IMR-90 (cell line): Measurements from ENCODE around the gene GM2A. TPM values are rescaled to one million over a fixed set of nuclear protein-coding genes. Genes with fewer than 3 reads are reported as not detected.

Experiments
- ATAC-seq: fragments of 200-7000 bp; cut with Tn5 transposase; 2 replicates; pipeline ENCODE4 v1.9.1; 2020; ENCODE audit warnings: low read depth, mild to moderate bottlenecking, moderate library complexity
- BruUV-seq: library from RNA; stranded (reverse); fragments of 400-500 nt; replicated peaks from 2 replicates; lab custom pipeline; 2021; lab: Mats Ljungman, UMichigan
- CTCF ChIA-PET: fragments of 300-600 bp; formaldehyde crosslinking; extraction: SDS; loops from one replicate; lab custom pipeline; 2021; ENCODE audit warnings: antibody characterized with exemption; lab: Yijun Ruan, JAX
- POLR2A ChIA-PET: fragments of 300-600 bp; sonication (Branson Sonifier 250); formaldehyde crosslinking; loops from one replicate; lab custom pipeline; 2022; ENCODE audit warnings: antibody characterized with exemption; ENCODE audit not compliant: unreplicated experiment; lab: Charles Lee
- DNase-seq: peaks from one replicate; pipeline ENCODE4 v3.0.0; 2013
- H2AFZ ChIP-seq: replicated peaks from 2 replicates; pipeline ENCODE3; 2013; ENCODE audit warnings: low read length, mild to moderate bottlenecking; ENCODE audit not compliant: poor library complexity
- H2AK5ac ChIP-seq: 2 replicates; pipeline ENCODE4 v1.6.1; 2013; ENCODE audit warnings: low read depth, low read length, inconsistent platforms
- H2AK9ac ChIP-seq: replicated peaks from 2 replicates; pipeline ENCODE3; 2013; ENCODE audit warnings: mild to moderate bottlenecking, low read depth, low read length, moderate library complexity; ENCODE audit not compliant: poor library complexity
- H2BK120ac ChIP-seq: 2 replicates; pipeline ENCODE4 v1.6.1; 2013; ENCODE audit warnings: low read depth, low read length, inconsistent platforms
- H2BK15ac ChIP-seq: 3 replicates; pipeline ENCODE4 v1.6.1; 2013; ENCODE audit warnings: low read depth, low read length, inconsistent platforms
- H2BK20ac ChIP-seq: 2 replicates; pipeline ENCODE4 v1.6.1; 2013; ENCODE audit warnings: low read depth, mild to moderate bottlenecking, inconsistent platforms, low read length, moderate library complexity
- H2BK5ac ChIP-seq: 2 replicates; pipeline ENCODE4 v1.6.1; 2013; ENCODE audit warnings: mild to moderate bottlenecking, low read depth, low read length, inconsistent platforms; ENCODE audit not compliant: poor library complexity, severe bottlenecking
- H3K14ac ChIP-seq: replicated peaks from 2 replicates; pipeline ENCODE4 v1.6.1; 2013; ENCODE audit warnings: low read depth, low read length, inconsistent platforms
- H3K18ac ChIP-seq: 2 replicates; pipeline ENCODE4 v1.6.1; 2013; ENCODE audit warnings: low read depth, low read length, control low read depth
- H3K23ac ChIP-seq: 2 replicates; pipeline ENCODE4 v1.6.1; 2013; ENCODE audit warnings: low read depth, low read length, inconsistent platforms
- H3K27ac ChIP-seq: 2 replicates; pipeline ENCODE4 v1.5.1; 2013; ENCODE audit warnings: mild to moderate bottlenecking, control low read depth, low read length; ENCODE audit not compliant: insufficient read depth
- H3K27me3 ChIP-seq: 2 replicates; pipeline ENCODE4 v1.6.1; 2013; ENCODE audit warnings: low read length; ENCODE audit not compliant: control insufficient read depth, insufficient read depth
- H3K36me3 ChIP-seq: 2 replicates; pipeline ENCODE4 v1.6.1; 2013; ENCODE audit warnings: low read length, mixed read lengths; ENCODE audit not compliant: control insufficient read depth, insufficient read depth
- H3K4ac ChIP-seq: 2 replicates; pipeline ENCODE4 v1.6.1; 2013; ENCODE audit warnings: low read depth, low read length, inconsistent platforms
- H3K4me1 ChIP-seq: 2 replicates; pipeline ENCODE4 v1.6.1; 2013; ENCODE audit warnings: low read length, mixed read lengths; ENCODE audit not compliant: control insufficient read depth, insufficient read depth
- H3K4me2 ChIP-seq: 2 replicates; pipeline ENCODE4 v1.6.1; 2013; ENCODE audit warnings: low read depth, mild to moderate bottlenecking, control low read depth, low read length, moderate library complexity
- H3K4me3 ChIP-seq: 2 replicates; pipeline ENCODE4 v1.5.1; 2013; ENCODE audit warnings: low read depth, mild to moderate bottlenecking, control low read depth, low read length, moderate library complexity; ENCODE audit not compliant: insufficient read depth
- H3K56ac ChIP-seq: 2 replicates; pipeline ENCODE4 v1.6.1; 2013; ENCODE audit warnings: low read length, inconsistent platforms; ENCODE audit not compliant: insufficient read depth; ENCODE audit errors: extremely low read depth
- H3K79me1 ChIP-seq, 2 experiments: 2 replicates each; pipeline ENCODE4 v1.6.1; 2013; ENCODE audit warnings: low read length in 2 of 2, inconsistent platforms in 1 of 2, low read depth in 1 of 2
- H3K9ac ChIP-seq: 2 replicates; pipeline ENCODE4 v1.6.1; 2013; ENCODE audit warnings: low read depth, low read length, control low read depth
- H3K9me1 ChIP-seq: 2 replicates; pipeline ENCODE4 v1.6.1; 2013; ENCODE audit warnings: low read length, inconsistent platforms; ENCODE audit not compliant: insufficient read depth
- H3K9me3 ChIP-seq: 2 replicates; pipeline ENCODE4 v1.6.1; 2013; ENCODE audit warnings: low read length; ENCODE audit not compliant: control insufficient read depth, insufficient read depth
- H4K20me1 ChIP-seq: 2 replicates; pipeline ENCODE4 v1.6.1; 2013; ENCODE audit warnings: low read length, inconsistent platforms; ENCODE audit not compliant: insufficient read depth
- H4K5ac ChIP-seq: 2 replicates; pipeline ENCODE4 v1.6.1; 2013; ENCODE audit warnings: mild to moderate bottlenecking, low read depth, low read length, control low read depth
- H4K8ac ChIP-seq, 2 experiments: 2 replicates each; pipeline ENCODE4 v1.6.1; 2013; ENCODE audit warnings: low read depth in 2 of 2, low read length in 2 of 2, control low read depth in 1 of 2, inconsistent platforms in 1 of 2
- H4K91ac ChIP-seq: 2 replicates; pipeline ENCODE4 v1.6.1; 2013; ENCODE audit warnings: low read depth, low read length, inconsistent platforms; ENCODE audit not compliant: insufficient read depth
- BHLHE40 ChIP-seq: fragments of 150-350 bp; IDR thresholded peaks from 2 replicates; pipeline ENCODE4 v1.6.1; 2016; ENCODE audit warnings: mild to moderate bottlenecking, low read depth, low read length
- CEBPB ChIP-seq: IDR thresholded peaks from 2 replicates; pipeline ENCODE4 v1.6.1; 2012; ENCODE audit warnings: low read depth, low read length, improper control_type of control experiment
- CHD1 ChIP-seq: IDR thresholded peaks from 2 replicates; pipeline ENCODE4 v1.6.1; 2012; ENCODE audit warnings: low read depth, low read length, improper control_type of control experiment
- FOS ChIP-seq: fragments of 150-350 bp; IDR thresholded peaks from 2 replicates; pipeline ENCODE4 v1.6.1; 2016; ENCODE audit warnings: low read depth, low read length
- MAFK ChIP-seq: IDR thresholded peaks from 2 replicates; pipeline ENCODE4 v1.6.1; 2012; ENCODE audit warnings: low read depth, low read length, improper control_type of control experiment
- MAZ ChIP-seq: IDR thresholded peaks from 2 replicates; pipeline ENCODE4 v1.6.1; 2012; ENCODE audit warnings: low read depth, mild to moderate bottlenecking, low read length, improper control_type of control experiment, moderate library complexity, borderline replicate concordance
- MXI1 ChIP-seq: IDR thresholded peaks from 2 replicates; pipeline ENCODE4 v1.6.1; 2012; ENCODE audit warnings: low read depth, mild to moderate bottlenecking, low read length, moderate library complexity, borderline replicate concordance
- NFE2L2 ChIP-seq: fragments of 150-350 bp; IDR thresholded peaks from 2 replicates; pipeline ENCODE4 v1.6.1; 2016; ENCODE audit warnings: low read depth, mild to moderate bottlenecking, low read length
- POLR2A ChIP-seq: IDR thresholded peaks from 2 replicates; pipeline ENCODE4 v1.6.1; 2012; ENCODE audit warnings: mild to moderate bottlenecking, low read depth, low read length
- RAD21 ChIP-seq: IDR thresholded peaks from 2 replicates; pipeline ENCODE4 v1.6.1; 2012; ENCODE audit warnings: low read length, improper control_type of control experiment
- RCOR1 ChIP-seq: IDR thresholded peaks from 2 replicates; pipeline ENCODE4 v1.6.1; 2012; ENCODE audit warnings: mild to moderate bottlenecking, low read length, improper control_type of control experiment; ENCODE audit not compliant: insufficient replicate concordance
- RFX5 ChIP-seq: IDR thresholded peaks from 2 replicates; pipeline ENCODE4 v1.8.0; 2012; ENCODE audit warnings: low read depth, mild to moderate bottlenecking, low read length, moderate library complexity
- SMC3 ChIP-seq: fragments of 150-350 bp; IDR thresholded peaks from 2 replicates; pipeline ENCODE4 v1.6.1; 2016; ENCODE audit warnings: low read depth, mild to moderate bottlenecking, antibody characterized with exemption, low read length, moderate library complexity
- WGBS, 2 experiments: methylation state at CpG; one replicate each; pipeline versions ENCODE4 v1.1.5 to v1.1.7; 2013; ENCODE audit warnings: missing lambda C conversion rate in 2 of 2; ENCODE audit not compliant: insufficient read length in 1 of 2; ENCODE audit errors: extremely low coverage in 2 of 2; 5-methylcytosine and 5-hydroxymethylcytosine counted together
- dilution Hi-C: fragments of 300-500 bp; cut with HindIII; formaldehyde crosslinking; loops from one replicate; pipeline ENCODE4 v1.14.3; 2018; ENCODE audit warnings: low sequenced_read_pairs; ENCODE audit not compliant: unreplicated experiment
- in situ Hi-C: fragments of 300-500 bp; cut with MboI; formaldehyde crosslinking; loops from 3 replicates; pipeline ENCODE4 v1.14.3; 2019; ENCODE audit warnings: low sequenced_read_pairs, inconsistent platforms, mixed read lengths
- intact Hi-C: fragments of 100-400 bp; cut with micrococcal nuclease; formaldehyde crosslinking; loops from 2 replicates; pipeline ENCODE4 v1.10.0; 2022
- polyA plus RNA-seq, 3 experiments: library from polyadenylated mRNA; depleted of rRNA; stranded (reverse); fragments of >200 nt; gene quantifications; 2 replicates each; pipeline ENCODE4 v1.2.3, GENCODE V29; 2012; ENCODE audit warnings: low replicate concordance in 1 of 3
- total RNA-seq: library from RNA; depleted of rRNA; stranded (reverse); fragments of >200 nt; gene quantifications from 2 replicates; pipeline ENCODE4 v1.2.3, GENCODE V29; 2012
- TF ChIP-seq, protein P1 (sequence below): fragments of 150-350 bp; IDR thresholded peaks from 2 replicates; pipeline ENCODE4 v1.6.1; 2016; ENCODE audit warnings: low read depth, mild to moderate bottlenecking, low read length, moderate library complexity, borderline replicate concordance
- TF ChIP-seq, protein P2 (sequence below): conservative IDR thresholded peaks from 2 replicates; pipeline ENCODE4 v1.5.1; 2012; ENCODE audit warnings: mild to moderate bottlenecking, low read depth, low read length, improper control_type of control experiment
- TF ChIP-seq, protein P3 (sequence below): fragments of 150-350 bp; IDR thresholded peaks from 2 replicates; pipeline ENCODE4 v1.6.1; 2017; ENCODE audit warnings: mild to moderate bottlenecking, antibody characterized with exemption, low read length, low read depth

Gene GM2A
- total and polyA plus RNA-seq, 2 of the 4 experiments (the other 2 are of a cell fraction): 13.8 to 18.5 TPM

DNA sequence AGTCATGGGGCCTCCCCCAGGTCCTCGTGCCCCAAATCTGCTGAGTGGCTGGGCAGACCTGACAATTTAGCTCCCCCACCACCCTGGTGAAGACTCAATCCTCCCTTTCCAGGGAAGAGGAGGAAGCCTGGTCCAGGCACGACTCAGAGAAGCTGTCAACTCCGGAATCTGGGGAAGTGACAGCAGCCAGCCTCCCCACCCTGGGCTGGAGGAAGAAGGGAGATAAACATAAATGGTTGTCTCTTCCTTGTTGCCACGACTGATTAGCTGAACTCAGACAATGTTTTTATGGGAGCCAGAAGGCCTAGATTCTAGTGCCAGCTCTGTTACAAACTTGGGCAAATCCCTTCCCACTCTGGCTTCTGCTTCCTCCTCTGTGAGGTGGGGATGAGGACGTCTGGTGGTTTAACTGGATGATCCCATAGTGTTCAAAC, 44.5 kb upstream of the GM2A start:
- no peak for DNase-seq
- dilution Hi-C loops (no loop called here), intact Hi-C loops (no loop called here), in situ Hi-C loops (no loop called here)
- no peaks in the 10 kb centered on the region for H3K36me3 ChIP-seq
- no CpG with 5 or more reads among the region's 5 CpGs for WGBS, 2 experiments
- H3K9ac ChIP-seq: no peak overlapping the region
- H4K91ac ChIP-seq: no peak overlapping the region
- H4K5ac ChIP-seq: no peak overlapping the region
- BruUV-seq: no TSS peak
- H2AK5ac ChIP-seq: no peak overlapping the region
- no peaks in the 10 kb centered on the region for H4K20me1 ChIP-seq
- H2BK5ac ChIP-seq: no peak overlapping the region
- ChIA-PET POLR2A (no interaction called here), CTCF (no interaction called here)
- no peaks in the 10 kb centered on the region for H3K9me1 ChIP-seq
- H2BK20ac ChIP-seq: no peak overlapping the region
- H2BK15ac ChIP-seq: no peak overlapping the region
- TF ChIP-seq POLR2A: no peak
- no peak for TF ChIP-seq RCOR1
- TF ChIP-seq MXI1: no peak
- TF ChIP-seq, protein P1, sequence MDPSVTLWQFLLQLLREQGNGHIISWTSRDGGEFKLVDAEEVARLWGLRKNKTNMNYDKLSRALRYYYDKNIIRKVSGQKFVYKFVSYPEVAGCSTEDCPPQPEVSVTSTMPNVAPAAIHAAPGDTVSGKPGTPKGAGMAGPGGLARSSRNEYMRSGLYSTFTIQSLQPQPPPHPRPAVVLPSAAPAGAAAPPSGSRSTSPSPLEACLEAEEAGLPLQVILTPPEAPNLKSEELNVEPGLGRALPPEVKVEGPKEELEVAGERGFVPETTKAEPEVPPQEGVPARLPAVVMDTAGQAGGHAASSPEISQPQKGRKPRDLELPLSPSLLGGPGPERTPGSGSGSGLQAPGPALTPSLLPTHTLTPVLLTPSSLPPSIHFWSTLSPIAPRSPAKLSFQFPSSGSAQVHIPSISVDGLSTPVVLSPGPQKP: no peak
- no peak for TF ChIP-seq RFX5
- TF ChIP-seq SMC3: no peak
- TF ChIP-seq, protein P2, sequence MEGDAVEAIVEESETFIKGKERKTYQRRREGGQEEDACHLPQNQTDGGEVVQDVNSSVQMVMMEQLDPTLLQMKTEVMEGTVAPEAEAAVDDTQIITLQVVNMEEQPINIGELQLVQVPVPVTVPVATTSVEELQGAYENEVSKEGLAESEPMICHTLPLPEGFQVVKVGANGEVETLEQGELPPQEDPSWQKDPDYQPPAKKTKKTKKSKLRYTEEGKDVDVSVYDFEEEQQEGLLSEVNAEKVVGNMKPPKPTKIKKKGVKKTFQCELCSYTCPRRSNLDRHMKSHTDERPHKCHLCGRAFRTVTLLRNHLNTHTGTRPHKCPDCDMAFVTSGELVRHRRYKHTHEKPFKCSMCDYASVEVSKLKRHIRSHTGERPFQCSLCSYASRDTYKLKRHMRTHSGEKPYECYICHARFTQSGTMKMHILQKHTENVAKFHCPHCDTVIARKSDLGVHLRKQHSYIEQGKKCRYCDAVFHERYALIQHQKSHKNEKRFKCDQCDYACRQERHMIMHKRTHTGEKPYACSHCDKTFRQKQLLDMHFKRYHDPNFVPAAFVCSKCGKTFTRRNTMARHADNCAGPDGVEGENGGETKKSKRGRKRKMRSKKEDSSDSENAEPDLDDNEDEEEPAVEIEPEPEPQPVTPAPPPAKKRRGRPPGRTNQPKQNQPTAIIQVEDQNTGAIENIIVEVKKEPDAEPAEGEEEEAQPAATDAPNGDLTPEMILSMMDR: no peak
- TF ChIP-seq, protein P3, sequence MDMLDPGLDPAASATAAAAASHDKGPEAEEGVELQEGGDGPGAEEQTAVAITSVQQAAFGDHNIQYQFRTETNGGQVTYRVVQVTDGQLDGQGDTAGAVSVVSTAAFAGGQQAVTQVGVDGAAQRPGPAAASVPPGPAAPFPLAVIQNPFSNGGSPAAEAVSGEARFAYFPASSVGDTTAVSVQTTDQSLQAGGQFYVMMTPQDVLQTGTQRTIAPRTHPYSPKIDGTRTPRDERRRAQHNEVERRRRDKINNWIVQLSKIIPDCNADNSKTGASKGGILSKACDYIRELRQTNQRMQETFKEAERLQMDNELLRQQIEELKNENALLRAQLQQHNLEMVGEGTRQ: no peak
- TF ChIP-seq MAFK: no peak
- no peak for TF ChIP-seq NFE2L2
- no peak for TF ChIP-seq RAD21
- TF ChIP-seq BHLHE40: no peak
- no peak for TF ChIP-seq MAZ
- no peak for TF ChIP-seq CEBPB
- TF ChIP-seq FOS: no peak
- no peak for TF ChIP-seq CHD1
- no peak overlapping the region for H3K4me2 ChIP-seq
- H4K8ac ChIP-seq: no peak overlapping the region
- H3K4me3 ChIP-seq: no peak overlapping the region
- H3K18ac ChIP-seq: no peak overlapping the region
- no peak for ATAC-seq
- H2AFZ ChIP-seq: peak overlapping the region; percentile 58
- no peaks in the 10 kb centered on the region for H3K4me1 ChIP-seq
- no peaks in the 10 kb centered on the region for H3K9me3 ChIP-seq
- H2AK9ac ChIP-seq: no peak overlapping the region
- no peaks in the 10 kb centered on the region for H3K79me1 ChIP-seq
- H3K4ac ChIP-seq: no peak overlapping the region
- H3K27me3 ChIP-seq: peaks cover 7% of the 10 kb centered on the region
- H3K23ac ChIP-seq: no peak overlapping the region
- no peak overlapping the region for H2BK120ac ChIP-seq
- H3K14ac ChIP-seq: no peak overlapping the region
- no peak overlapping the region for H3K27ac ChIP-seq
- no peak overlapping the region for H3K56ac ChIP-seq
